Common myeloid progenitor, CD34-positive (primary cell): Measurements from ENCODE around the gene ARL6IP6.

Experiments used
- CTCF ChIA-PET: fragments of 350-600 bp; sonication (Branson Sonifier 250); formaldehyde crosslinking; loops from one replicate; lab custom pipeline; 2021; ENCODE audit warnings: antibody characterized with exemption; lab: Charles Lee
- POLR2A ChIA-PET: fragments of 350-600 bp; sonication (Branson Sonifier 250); formaldehyde crosslinking; loops from one replicate; lab custom pipeline; 2021; ENCODE audit warnings: antibody characterized with exemption; lab: Charles Lee
- DNase-seq, 3 donors: peaks; one replicate each; pipeline versions ENCODE4 v3.0.0 to v3.0.0-alpha.2; 2013
- H3K27ac ChIP-seq, 2 experiments: 1 replicate in 1 of 2; 2 replicates in 1 of 2; pipeline ENCODE4 v1.7.0; 2013; ENCODE audit warnings: inconsistent platforms in 2 of 2, low read length in 2 of 2, mild to moderate bottlenecking in 2 of 2, low read depth in 1 of 2, moderate library complexity in 1 of 2; ENCODE audit not compliant: severe bottlenecking in 2 of 2, insufficient read depth in 1 of 2, poor library complexity in 1 of 2
- H3K27me3 ChIP-seq, 5 experiments: replicated peaks in 2 of 5; 1 replicate in 3 of 5; 2 replicates in 2 of 5; pipeline versions ENCODE4 v1.6.1 to v1.7.0; 2013; ENCODE audit warnings: low read length in 4 of 5, mild to moderate bottlenecking in 2 of 5, moderate library complexity in 2 of 5, inconsistent platforms in 1 of 5; ENCODE audit not compliant: insufficient read depth in 5 of 5, control insufficient read depth in 4 of 5
- H3K36me3 ChIP-seq, 4 experiments: 1 replicate in 2 of 4; 2 replicates in 2 of 4; pipeline versions ENCODE4 v1.6.1 to v1.7.0; 2013; ENCODE audit warnings: low read length in 3 of 4, control low read depth in 1 of 4, mild to moderate bottlenecking in 1 of 4; ENCODE audit not compliant: control insufficient read depth in 4 of 4, insufficient read depth in 4 of 4
- H3K4me1 ChIP-seq, 4 experiments: 1 replicate in 3 of 4; 2 replicates in 1 of 4; pipeline versions ENCODE4 v1.6.1 to v1.7.1; 2013; ENCODE audit warnings: low read length in 3 of 4, mild to moderate bottlenecking in 3 of 4, control low read depth in 1 of 4, inconsistent platforms in 1 of 4, moderate library complexity in 1 of 4; ENCODE audit not compliant: control insufficient read depth in 4 of 4, insufficient read depth in 4 of 4; ENCODE audit errors: control extremely low read depth in 1 of 4
- H3K4me3 ChIP-seq, 7 experiments: 1 replicate in 4 of 7; 2 replicates in 3 of 7; pipeline versions ENCODE4 v1.5.1 to v1.7.0; 2013; ENCODE audit warnings: mild to moderate bottlenecking in 7 of 7, low read length in 6 of 7, moderate library complexity in 6 of 7, inconsistent platforms in 2 of 7, low read depth in 2 of 7, control low read depth in 1 of 7; ENCODE audit not compliant: insufficient read depth in 4 of 7, control insufficient read depth in 1 of 7; ENCODE audit errors: extremely low read depth in 1 of 7
- H3K9me3 ChIP-seq, 5 experiments: 1 replicate in 4 of 5; 2 replicates in 1 of 5; pipeline versions ENCODE4 v1.6.1 to v1.7.1; 2013; ENCODE audit warnings: low read length in 4 of 5, mild to moderate bottlenecking in 2 of 5, inconsistent platforms in 1 of 5, low read depth in 1 of 5, moderate library complexity in 1 of 5; ENCODE audit not compliant: control insufficient read depth in 4 of 5, insufficient read depth in 2 of 5; ENCODE audit errors: control extremely low read depth in 1 of 5
- WGBS: methylation state at CpG from one replicate; pipeline ENCODE4 v1.1.5; 2013; ENCODE audit not compliant: insufficient coverage; 5-methylcytosine and 5-hydroxymethylcytosine counted together

The ARL6IP6 gene

DNA sequence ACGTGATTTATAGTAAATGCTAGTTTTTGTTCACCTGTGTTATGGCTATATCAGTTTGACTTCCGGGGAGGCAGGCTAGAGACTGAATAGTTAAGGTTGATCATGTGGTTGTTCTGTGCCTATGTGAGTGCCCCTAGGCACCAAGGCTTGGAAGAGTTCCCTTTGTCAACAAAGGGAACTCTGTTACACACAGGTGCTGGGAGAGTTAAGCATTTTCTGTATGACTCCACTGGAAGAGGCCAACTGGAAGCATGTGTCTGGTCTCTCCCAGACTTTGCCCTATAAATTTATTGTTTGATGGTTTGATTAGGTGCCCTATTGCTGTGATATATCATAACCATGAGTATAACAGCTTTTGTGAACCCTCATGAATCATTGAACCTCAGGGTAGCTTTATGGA is 63.8 kb downstream of the ARL6IP6 start:
- Histone ChIP-seq H3K9me3 (peaks cover 0 to 2% (median 0%) of the 10 kb centered on the region in 5 experiments), H3K36me3 (no peaks in the 10 kb centered on the region), H3K4me1 (no peaks in the 10 kb centered on the region), H3K27me3 (no peaks in the 10 kb centered on the region), H3K27ac (no peak overlapping the region), H3K4me3 (no peak overlapping the region)
- ChIA-PET CTCF (no interaction called here), POLR2A (no interaction called here)
- WGBS: 100% methylated on average over 2 of the region's 2 CpGs
- DNase-seq: no peak

DNA sequence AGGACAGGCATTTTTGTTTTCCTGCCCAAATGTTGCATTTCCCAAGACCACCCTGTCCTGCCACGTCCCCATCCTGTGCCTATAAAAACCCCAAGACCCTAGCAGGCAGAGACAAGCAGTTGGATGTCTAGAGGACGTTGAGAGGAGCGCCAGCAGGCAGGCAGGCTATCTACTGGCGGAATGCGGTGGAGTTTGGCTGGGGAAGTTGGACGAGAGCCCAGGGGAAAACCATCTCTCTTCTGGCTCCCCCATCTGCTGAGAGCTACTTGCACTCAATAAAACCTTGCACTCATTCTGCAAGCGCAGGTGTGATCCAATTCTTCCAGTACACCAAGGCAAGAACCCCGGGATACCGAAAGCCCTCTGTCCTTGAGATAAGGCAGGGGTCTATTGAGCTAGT is 72.5 kb downstream of the ARL6IP6 start:
- Histone ChIP-seq H3K4me1 (no peaks in the 10 kb centered on the region), H3K36me3 (no peaks in the 10 kb centered on the region), H3K9me3 (peaks cover 0 to 2% (median 0%) of the 10 kb centered on the region in 5 experiments), H3K4me3 (no peak overlapping the region), H3K27ac (no peak overlapping the region), H3K27me3 (no peaks in the 10 kb centered on the region)
- 89% methylated on average over 9 of the region's 9 CpGs for WGBS
- ChIA-PET CTCF (interaction anchor here (0.6 kb wide), 1 partner anchor 96 kb away, joined by 3 read pairs; no protein-coding TSS in a partner anchor), POLR2A (no interaction called here)
- no peak for DNase-seq

DNA sequence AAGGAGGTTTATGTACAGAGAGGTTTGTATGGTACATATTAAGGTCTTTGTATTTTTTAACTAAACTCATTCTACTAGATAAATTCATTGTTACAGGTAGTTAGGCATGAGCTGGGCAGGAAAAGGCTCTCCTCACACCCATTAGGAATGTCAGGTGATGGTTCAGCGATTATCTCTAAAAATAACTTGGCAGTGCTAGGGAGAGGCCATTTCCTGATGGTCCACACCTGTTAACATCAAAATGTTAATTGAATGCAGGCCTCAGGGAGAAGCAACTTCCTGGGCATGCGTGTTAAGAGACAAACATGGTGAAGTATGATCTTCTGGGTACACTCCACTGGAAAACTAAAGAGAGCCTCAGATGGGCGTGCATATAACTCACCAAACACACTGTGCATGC is 73.6 kb downstream of the ARL6IP6 start:
- no peak overlapping the region for H3K4me3 ChIP-seq
- CTCF ChIA-PET: interaction anchor here (1.0 to 1.3 kb wide), 2 partner anchors 9 to 11 kb away, joined by 3 to 4 read pairs; no protein-coding TSS in a partner anchor
- H3K4me1 ChIP-seq: no peaks in the 10 kb centered on the region
- no peak for DNase-seq
- POLR2A ChIA-PET: no interaction called here
- WGBS: 100% methylated on average over 1 of the region's 3 CpGs
- no peaks in the 10 kb centered on the region for H3K9me3 ChIP-seq
- no peak overlapping the region for H3K27ac ChIP-seq
- no peaks in the 10 kb centered on the region for H3K36me3 ChIP-seq
- no peaks in the 10 kb centered on the region for H3K27me3 ChIP-seq

DNA sequence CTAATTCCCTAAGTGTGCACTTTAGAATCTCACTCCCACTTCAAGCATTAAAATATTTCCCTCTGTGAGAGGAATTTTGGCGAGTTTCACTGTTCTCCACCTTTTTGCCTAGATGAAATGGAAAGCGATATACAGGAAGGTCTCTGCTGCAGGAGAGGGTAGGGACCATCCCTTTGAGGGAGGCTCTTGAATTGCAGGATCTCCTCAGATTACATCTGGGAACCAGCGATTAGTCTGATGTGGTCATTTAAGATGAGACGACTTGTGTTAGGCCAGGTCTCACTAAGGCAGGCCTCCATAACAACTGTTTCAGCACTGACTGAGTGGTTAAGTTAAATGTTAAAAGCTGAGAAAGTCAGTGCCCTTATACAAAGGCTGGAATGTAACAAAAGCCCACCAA is 74.6 kb downstream of the ARL6IP6 start:
- no peaks in the 10 kb centered on the region for H3K9me3 ChIP-seq
- H3K27me3 ChIP-seq: no peaks in the 10 kb centered on the region
- H3K27ac ChIP-seq: no peak overlapping the region
- no peaks in the 10 kb centered on the region for H3K36me3 ChIP-seq
- no peak for DNase-seq
- H3K4me3 ChIP-seq: no peak overlapping the region
- CTCF ChIA-PET: interaction anchor here (1.3 kb wide), 1 partner anchor 8 kb away, joined by 4 read pairs; no protein-coding TSS in a partner anchor
- POLR2A ChIA-PET: no interaction called here
- H3K4me1 ChIP-seq: no peaks in the 10 kb centered on the region
- WGBS: 98% methylated on average over 4 of the region's 4 CpGs

DNA sequence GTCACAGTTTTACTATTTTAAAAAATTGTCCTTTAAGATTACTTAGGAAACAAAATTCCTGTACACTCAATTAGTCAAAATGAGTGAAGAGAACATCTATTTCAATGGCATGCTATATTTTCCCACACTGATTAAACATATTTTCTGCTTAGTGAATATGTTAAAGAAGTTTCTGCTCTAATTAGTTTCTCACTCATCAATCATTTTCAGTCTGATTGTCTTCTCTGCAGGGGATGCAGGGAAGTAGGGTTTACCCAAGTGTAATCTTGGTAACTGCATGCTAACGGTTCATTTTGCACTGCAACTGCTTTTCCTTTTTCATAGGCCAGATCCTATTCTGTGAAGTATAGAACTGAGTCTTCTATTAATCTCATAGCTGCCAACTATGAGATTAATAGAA is 78.5 kb downstream of the ARL6IP6 start:
- ChIA-PET CTCF (no interaction called here), POLR2A (no interaction called here)
- no peak overlapping the region for H3K4me3 ChIP-seq
- no peak overlapping the region for H3K27ac ChIP-seq
- DNase-seq: no peak
- H3K4me1 ChIP-seq: no peaks in the 10 kb centered on the region
- H3K36me3 ChIP-seq: no peaks in the 10 kb centered on the region
- no peaks in the 10 kb centered on the region for H3K9me3 ChIP-seq
- 100% methylated on average over 1 of the region's 1 CpG for WGBS
- peaks cover 0 to 1% (median 0%) of the 10 kb centered on the region in 5 experiments for H3K27me3 ChIP-seq

DNA sequence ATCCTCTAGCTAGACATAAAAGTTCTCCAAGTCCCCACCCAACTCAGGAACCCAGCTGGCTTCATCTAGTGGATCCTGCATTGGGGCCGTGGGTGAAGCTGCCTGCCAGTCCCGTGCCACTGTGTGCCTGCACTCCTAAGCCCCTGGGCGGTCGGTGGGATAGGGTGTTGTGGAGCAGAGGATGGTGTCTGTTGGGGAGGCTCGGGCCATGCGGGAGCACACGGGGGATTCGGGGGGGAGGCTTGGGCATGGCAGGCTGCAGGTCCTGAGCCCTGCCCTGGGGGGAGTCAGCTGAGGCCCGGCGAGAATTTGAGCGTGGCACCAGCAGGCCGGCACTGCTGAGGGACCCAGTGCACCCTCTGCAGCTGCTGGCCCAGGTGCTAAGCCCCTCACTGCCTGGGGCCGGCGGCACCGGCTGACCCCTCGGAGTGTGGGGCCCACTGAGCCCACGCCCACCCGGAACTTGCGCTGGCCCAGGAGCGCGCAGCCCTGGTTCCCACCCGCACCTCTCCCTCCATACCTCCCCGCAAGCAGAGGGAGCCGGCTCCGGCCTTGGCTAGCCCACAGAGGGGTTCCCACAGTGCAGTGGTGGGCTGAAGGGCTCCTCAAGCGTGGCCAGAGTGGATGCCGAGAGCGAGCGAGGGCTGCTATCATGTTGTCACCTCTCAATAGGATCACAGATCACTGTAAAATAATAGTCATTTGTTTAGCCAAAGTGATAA is 86.4 kb downstream of the ARL6IP6 start:
- WGBS: 98% methylated on average over 22 of the region's 29 CpGs
- Histone ChIP-seq H3K27me3 (peaks cover 0 to 1% (median 0%) of the 10 kb centered on the region in 5 experiments), H3K27ac (no peak overlapping the region), H3K4me1 (no peaks in the 10 kb centered on the region), H3K36me3 (no peaks in the 10 kb centered on the region), H3K9me3 (no peaks in the 10 kb centered on the region), H3K4me3 (no peak overlapping the region)
- ChIA-PET POLR2A (no interaction called here), CTCF (interaction anchor here (0.9 kb wide), 1 partner anchor 11 kb away, joined by 3 read pairs; no protein-coding TSS in a partner anchor)
- no peak for DNase-seq

DNA sequence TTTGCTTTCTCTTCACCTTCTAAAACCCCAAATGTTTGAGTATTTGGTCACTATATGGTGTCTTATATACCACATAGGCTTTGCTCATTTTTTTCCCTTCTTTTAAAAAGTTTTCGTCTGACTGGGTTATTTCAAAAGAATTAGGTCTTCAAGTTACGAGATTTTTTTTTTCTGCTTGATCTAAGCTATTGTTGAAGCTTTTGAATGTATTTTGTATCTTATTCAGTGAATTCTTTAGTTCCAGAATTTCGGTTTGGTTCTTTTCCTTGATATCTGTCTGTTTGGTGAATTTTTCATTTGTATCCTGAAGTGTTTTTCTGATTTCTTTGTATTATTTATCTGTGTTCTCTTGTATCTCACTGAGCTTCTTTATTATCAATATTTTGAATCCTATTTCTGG is 93.5 kb downstream of the ARL6IP6 start:
- H3K4me3 ChIP-seq: no peak overlapping the region
- no CpG with 5 or more reads among the region's 3 CpGs for WGBS
- peaks cover 0 to 5% (median 0%) of the 10 kb centered on the region in 5 experiments for H3K27me3 ChIP-seq
- H3K4me1 ChIP-seq: no peaks in the 10 kb centered on the region
- ChIA-PET POLR2A (no interaction called here), CTCF (no interaction called here)
- no peaks in the 10 kb centered on the region for H3K36me3 ChIP-seq
- H3K9me3 ChIP-seq: peaks cover 0 to 14% (median 0%) of the 10 kb centered on the region in 5 experiments
- no peak for DNase-seq
- H3K27ac ChIP-seq: no peak overlapping the region
